ENCODE measurements around the gene PRORP. TPM values are rescaled to one million over a fixed set of nuclear protein-coding genes. Genes with fewer than 3 reads are reported as not detected.

Gene PRORP
- polyA plus RNA-seq, 2 of the 4 experiments (the other 2 are of a cell fraction), result 29.2 to 38.8 TPM

GRCh38 chr14:35121887-35122695 lies at the start of gene PRORP, which contains the start of gene PPP2R3C (continued):
- TF ChIP-seq PBX3 (IDR thresholded peaks at IDR 0.05), result 0 out of 2 replicates have a peak, but pooled peaks have one; percentile 10
- TF ChIP-seq ZSCAN20 (CRISPR knock-in tag; IDR thresholded peaks at IDR 0.05), result no peak
- 0 out of 2 replicates have a peak, but pooled peaks have one; percentile 11 for TF ChIP-seq RFX5 (IDR thresholded peaks at IDR 0.05)
- TF ChIP-seq ATOH8 (CRISPR knock-in tag; IDR thresholded peaks at IDR 0.05; ENCODE audit: low read depth), result no peak; the same call in 1 of the 2 replicates
- no peak for TF ChIP-seq ESRRA (IDR thresholded peaks at IDR 0.05; ENCODE audit: borderline replicate concordance, low read length)
- peak; percentile 65 for TF ChIP-seq KDM5A (IDR thresholded peaks at IDR 0.05)
- no peak for TF ChIP-seq ZC3H11A (IDR thresholded peaks at IDR 0.05)
- TF ChIP-seq EHF (CRISPR knock-in tag; IDR thresholded peaks at IDR 0.05), result peak; percentile 85; the same call in 1 of the 2 replicates
- TF ChIP-seq USF2 (IDR thresholded peaks at IDR 0.05), result peak; percentile 97
- TF ChIP-seq NFE2L2 (conservative IDR thresholded peaks at IDR 0.05; ENCODE audit: low read length), result no peak
- TF ChIP-seq KDM1A (IDR thresholded peaks at IDR 0.05; ENCODE audit: low read depth), result no peak
- TF ChIP-seq CHD2 (IDR thresholded peaks at IDR 0.05; ENCODE audit: low read length, partially characterized antibody), result no peak
- no peak for TF ChIP-seq CHD4 (IDR thresholded peaks at IDR 0.05; ENCODE audit: borderline replicate concordance)
- no peak for TF ChIP-seq EP300 (IDR thresholded peaks at IDR 0.05)
- TF ChIP-seq RNF2 (IDR thresholded peaks at IDR 0.05; ENCODE audit: borderline replicate concordance, low read depth), result no peak
- peak; percentile 61; the same call in 1 of the 2 replicates for TF ChIP-seq ZNF302 (CRISPR knock-in tag; IDR thresholded peaks at IDR 0.05)
- TF ChIP-seq ELK1 (IDR thresholded peaks at IDR 0.05; ENCODE audit: low read depth, low read length), result no peak
- no peak for TF ChIP-seq RAD21 (conservative IDR thresholded peaks at IDR 0.05 in 1 of 2, IDR thresholded peaks at IDR 0.05 in 1 of 2)
- TF ChIP-seq JUN (IDR thresholded peaks at IDR 0.05), result peak; percentile 19 to 51; a peak in 3 of 5 replicates
- TF ChIP-seq HEYL (CRISPR knock-in tag; IDR thresholded peaks at IDR 0.05), result 0 out of 2 replicates have a peak, but pooled peaks have one; percentile 37
- 0 out of 2 replicates have a peak, but pooled peaks have one; percentile 23 for TF ChIP-seq HMGXB4 (CRISPR knock-in tag; IDR thresholded peaks at IDR 0.05; ENCODE audit: borderline replicate concordance)
- TF ChIP-seq BHLHE40 (IDR thresholded peaks at IDR 0.05; ENCODE audit: low read depth, low read length), result peak; percentile 62
- no peak for TF ChIP-seq HES2 (IDR thresholded peaks at IDR 0.05)
- peak; percentile 90 for TF ChIP-seq HOXB5 (CRISPR knock-in tag; IDR thresholded peaks at IDR 0.05)

Measured in A549 (cell line).